Measurements from ENCODE around the gene CCT5.
"Not testable (repeated sequence)": the region's sequence is repeated elsewhere in the genome, so short reads cannot be mapped to it uniquely, and the experiment has no call there.

The CCT5 gene

DNA sequence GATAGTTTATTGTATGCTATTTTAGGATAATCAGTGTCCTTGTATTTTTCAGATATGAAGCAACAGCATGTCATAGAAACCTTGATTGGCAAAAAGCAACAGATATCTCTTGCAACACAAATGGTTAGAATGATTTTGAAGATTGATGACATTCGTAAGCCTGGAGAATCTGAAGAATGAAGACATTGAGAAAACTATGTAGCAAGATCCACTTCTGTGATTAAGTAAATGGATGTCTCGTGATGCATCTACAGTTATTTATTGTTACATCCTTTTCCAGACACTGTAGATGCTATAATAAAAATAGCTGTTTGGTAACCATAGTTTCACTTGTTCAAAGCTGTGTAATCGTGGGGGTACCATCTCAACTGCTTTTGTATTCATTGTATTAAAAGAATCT is 14.5 kb downstream of the CCT5 start:
- Histone ChIP-seq H3K27ac (ENCODE audit: low read depth, low read length) (no peak overlapping the region), H3K4me3 (ENCODE audit: low read depth in 1 of 2, low read length in 2 of 2) (no peak overlapping the region), H3K4me1 (ENCODE audit: insufficient read depth, low read length) (no peaks in the 10 kb centered on the region), H3K27me3 (ENCODE audit: control insufficient read depth in 1 of 2, insufficient read depth in 2 of 2, low read length in 2 of 2) (no peaks in the 10 kb centered on the region), H3K9me3 (ENCODE audit: low read length) (no peaks in the 10 kb centered on the region), H3K36me3 (ENCODE audit: insufficient read depth, low read length) (peaks cover 38% of the 10 kb centered on the region), H3K9ac (ENCODE audit: low read length) (no peak overlapping the region)

DNA sequence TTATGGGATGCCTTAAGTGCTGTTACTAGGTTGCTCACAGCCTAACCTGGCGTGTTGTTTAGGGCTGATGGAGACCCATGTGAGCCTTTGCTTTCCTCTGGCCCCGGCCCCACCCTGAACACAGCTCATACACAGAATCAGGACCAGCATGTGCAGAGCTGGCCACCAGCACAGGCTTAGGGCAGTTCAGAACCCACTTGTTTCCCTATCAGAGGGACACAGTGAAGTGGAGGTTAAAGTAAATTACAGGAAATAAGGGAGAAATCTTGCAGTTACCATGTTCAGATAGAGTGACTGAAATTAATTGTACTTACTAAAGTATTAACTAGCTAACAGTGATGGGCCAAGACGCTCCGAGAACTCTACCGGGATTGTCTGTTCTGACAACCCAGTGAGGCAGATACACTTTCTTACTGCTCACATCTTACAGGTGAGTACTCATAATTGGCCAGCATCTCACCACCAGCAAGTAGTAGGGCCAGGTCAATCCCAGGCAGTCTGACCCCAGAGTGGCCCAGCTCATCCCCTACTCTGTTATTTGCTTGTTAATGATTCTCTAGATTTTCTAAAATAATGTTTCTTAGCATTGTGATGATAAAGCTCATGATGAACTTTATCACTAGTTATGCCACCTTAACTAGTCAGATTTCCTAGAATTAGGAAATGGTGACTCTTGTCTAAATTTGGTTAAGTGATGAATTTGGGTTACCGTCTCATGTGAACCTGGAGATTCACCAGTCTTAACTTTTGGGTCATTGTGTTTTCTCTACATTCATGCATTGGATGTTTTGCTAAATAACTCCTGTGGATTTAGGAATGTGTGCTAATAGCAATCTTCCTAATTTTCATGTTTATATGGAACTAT is 15.4 kb downstream of the CCT5 start:
- H3K27me3 ChIP-seq (ENCODE audit: control insufficient read depth in 1 of 2, insufficient read depth in 2 of 2, low read length in 2 of 2), result no peaks in the 10 kb centered on the region
- H3K9ac ChIP-seq (ENCODE audit: low read length), result no peak overlapping the region
- no peak overlapping the region for H3K27ac ChIP-seq (ENCODE audit: low read depth, low read length)
- peaks cover 29% of the 10 kb centered on the region for H3K36me3 ChIP-seq (ENCODE audit: insufficient read depth, low read length)
- H3K9me3 ChIP-seq (ENCODE audit: low read length), result no peaks in the 10 kb centered on the region
- H3K4me3 ChIP-seq (ENCODE audit: low read depth in 1 of 2, low read length in 2 of 2), result no peak overlapping the region
- no peaks in the 10 kb centered on the region for H3K4me1 ChIP-seq (ENCODE audit: insufficient read depth, low read length)

DNA sequence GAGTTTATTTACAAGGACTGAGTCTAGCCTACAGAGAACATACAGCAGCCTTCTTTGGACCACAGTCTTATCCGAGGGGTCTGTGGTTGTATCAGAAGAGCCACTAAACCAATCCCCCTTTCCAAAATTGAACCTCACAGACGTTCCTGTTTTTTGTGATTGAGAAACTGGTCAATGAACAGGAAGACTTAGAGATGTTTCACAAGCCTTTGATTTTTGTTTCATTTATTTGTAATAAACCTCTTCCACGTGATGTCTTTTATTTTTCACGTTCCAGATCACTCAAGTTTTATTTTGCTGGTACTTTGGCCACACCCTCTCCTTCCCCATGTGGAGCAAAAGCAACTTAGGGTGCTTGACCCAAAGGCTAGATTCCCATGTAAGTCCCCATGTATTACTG is 16.1 kb downstream of the CCT5 start:
- Histone ChIP-seq H3K27me3 (ENCODE audit: control insufficient read depth in 1 of 2, insufficient read depth in 2 of 2, low read length in 2 of 2) (no peaks in the 10 kb centered on the region), H3K9me3 (ENCODE audit: low read length) (no peaks in the 10 kb centered on the region), H3K36me3 (ENCODE audit: insufficient read depth, low read length) (peaks cover 23% of the 10 kb centered on the region), H3K9ac (ENCODE audit: low read length) (no peak overlapping the region), H3K27ac (ENCODE audit: low read depth, low read length) (no peak overlapping the region), H3K4me1 (ENCODE audit: insufficient read depth, low read length) (no peaks in the 10 kb centered on the region), H3K4me3 (ENCODE audit: low read depth in 1 of 2, low read length in 2 of 2) (no peak overlapping the region)

DNA sequence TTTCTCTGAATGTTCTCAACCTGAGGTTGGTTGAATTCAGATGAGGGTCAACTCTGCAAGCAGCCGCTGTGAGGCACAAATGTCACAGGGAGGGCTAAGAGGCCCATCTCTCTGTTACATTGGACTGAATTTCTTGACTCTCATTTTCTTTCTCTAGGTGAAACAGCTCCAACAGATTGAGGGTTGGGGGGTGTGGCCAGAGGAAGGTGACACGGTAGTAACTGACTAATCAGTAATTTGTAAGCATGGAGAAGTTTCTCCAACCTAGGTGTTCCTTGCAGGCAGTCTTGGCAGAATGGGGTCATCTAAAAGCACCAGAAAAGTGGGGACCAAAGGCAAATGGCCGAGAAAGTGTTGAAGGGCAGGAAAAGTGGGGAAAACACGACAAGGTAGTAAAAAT is 16.8 kb downstream of the CCT5 start:
- Histone ChIP-seq H3K27me3 (ENCODE audit: control insufficient read depth in 1 of 2, insufficient read depth in 2 of 2, low read length in 2 of 2) (no peaks in the 10 kb centered on the region), H3K27ac (ENCODE audit: low read depth, low read length) (no peak overlapping the region), H3K4me3 (ENCODE audit: low read depth in 1 of 2, low read length in 2 of 2) (no peak overlapping the region), H3K36me3 (ENCODE audit: insufficient read depth, low read length) (peaks cover 19% of the 10 kb centered on the region), H3K9me3 (ENCODE audit: low read length) (no peaks in the 10 kb centered on the region), H3K9ac (ENCODE audit: low read length) (no peak overlapping the region), H3K4me1 (ENCODE audit: insufficient read depth, low read length) (no peaks in the 10 kb centered on the region)

DNA sequence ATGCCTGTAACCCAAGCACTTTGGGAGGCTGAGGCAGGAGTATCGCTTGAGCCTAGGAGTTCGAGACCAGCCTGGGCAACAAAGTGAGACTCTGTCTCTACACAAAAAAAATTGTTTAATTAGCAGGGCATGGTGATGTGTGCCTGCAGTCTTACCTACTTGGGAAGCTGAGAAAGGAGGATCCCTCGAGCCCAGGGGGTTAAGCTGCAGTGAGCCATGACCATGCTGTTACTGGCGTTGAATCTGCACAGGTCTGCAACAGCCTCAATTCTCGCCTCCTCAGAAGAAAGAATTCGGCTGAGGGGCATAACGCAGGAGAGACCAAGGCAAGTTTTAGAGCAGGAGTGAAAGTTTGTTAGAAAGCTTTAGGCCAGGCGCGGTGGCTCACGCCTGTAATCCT is 18.0 kb downstream of the CCT5 start:
- Histone ChIP-seq H3K36me3 (ENCODE audit: insufficient read depth, low read length) (peaks cover 8% of the 10 kb centered on the region), H3K9me3 (ENCODE audit: low read length) (no peaks in the 10 kb centered on the region), H3K27me3 (ENCODE audit: control insufficient read depth in 1 of 2, insufficient read depth in 2 of 2, low read length in 2 of 2) (no peaks in the 10 kb centered on the region), H3K4me1 (ENCODE audit: insufficient read depth, low read length) (no peaks in the 10 kb centered on the region), H3K4me3 (ENCODE audit: low read depth in 1 of 2, low read length in 2 of 2) (no peak overlapping the region), H3K9ac (ENCODE audit: low read length) (no peak overlapping the region), H3K27ac (ENCODE audit: low read depth, low read length) (no peak overlapping the region)

DNA sequence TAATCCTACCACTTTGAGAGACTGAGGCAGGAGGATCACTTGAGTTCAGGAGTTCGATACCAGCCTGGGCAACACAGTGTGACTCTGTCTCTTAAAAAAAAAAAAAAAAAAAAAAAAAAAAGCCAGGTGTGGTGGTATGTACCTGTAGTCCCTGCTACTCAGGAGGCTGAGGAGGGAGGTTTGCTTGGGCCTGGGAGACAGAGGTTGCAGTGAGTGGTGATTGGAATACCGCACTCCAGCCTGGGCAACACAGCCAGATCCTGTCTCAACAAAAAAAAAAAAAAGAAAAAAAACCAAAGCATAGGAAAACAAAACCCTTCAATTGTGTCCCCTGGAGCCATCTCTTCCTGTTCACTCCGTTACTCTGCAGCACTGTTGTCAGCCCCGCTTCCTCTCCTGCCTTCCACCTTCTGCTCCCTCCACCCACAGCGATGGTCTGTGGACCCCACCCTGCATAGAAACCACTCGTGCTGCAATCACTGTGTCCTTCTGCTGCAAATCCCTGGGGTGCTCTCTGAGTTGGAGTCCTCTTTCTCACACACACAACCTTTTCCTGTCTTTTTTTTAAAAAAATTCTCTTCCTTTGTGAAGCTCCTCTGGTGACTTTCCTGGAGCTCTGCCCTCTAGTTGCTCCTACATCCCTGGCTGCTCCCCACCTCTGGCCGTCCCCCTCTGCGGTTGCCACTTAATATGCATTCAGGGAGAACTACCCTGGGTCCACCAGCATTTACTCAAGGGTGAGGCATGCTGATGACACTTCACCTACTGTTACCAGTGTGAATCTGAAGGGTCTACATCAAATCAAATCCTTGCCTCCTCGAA is 22.2 kb downstream of the CCT5 start:
- Histone ChIP-seq H3K27me3 (ENCODE audit: control insufficient read depth in 1 of 2, insufficient read depth in 2 of 2, low read length in 2 of 2) (no peaks in the 10 kb centered on the region), H3K27ac (ENCODE audit: low read depth, low read length) (no peak overlapping the region), H3K4me1 (ENCODE audit: insufficient read depth, low read length) (no peaks in the 10 kb centered on the region), H3K9ac (ENCODE audit: low read length) (no peak overlapping the region), H3K9me3 (ENCODE audit: low read length) (no peaks in the 10 kb centered on the region), H3K4me3 (ENCODE audit: low read depth in 1 of 2, low read length in 2 of 2) (no peak overlapping the region), H3K36me3 (ENCODE audit: insufficient read depth, low read length) (no peaks in the 10 kb centered on the region)

DNA sequence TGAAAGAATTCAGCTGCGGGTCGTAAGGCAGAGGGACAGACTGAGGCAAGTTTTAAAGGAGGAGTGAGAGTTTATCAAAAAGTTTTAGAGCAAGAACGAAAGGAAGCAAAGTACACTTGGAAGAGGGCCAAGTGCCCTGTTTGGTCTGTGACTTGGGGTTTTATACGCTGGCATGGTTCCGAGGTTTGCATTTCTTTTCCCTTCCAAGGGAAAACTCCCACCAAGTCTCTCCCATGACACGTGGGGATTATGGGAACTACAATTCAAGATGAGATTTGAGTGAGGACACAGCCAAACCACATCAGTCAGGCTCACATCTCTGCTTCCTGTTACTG is 22.8 kb downstream of the CCT5 start:
- not testable (repeated sequence) for H3K27ac ChIP-seq (ENCODE audit: low read depth, low read length); H3K4me3 ChIP-seq (ENCODE audit: low read depth in 1 of 2, low read length in 2 of 2); H3K4me1 ChIP-seq (ENCODE audit: insufficient read depth, low read length); H3K9me3 ChIP-seq (ENCODE audit: low read length); H3K9ac ChIP-seq (ENCODE audit: low read length); H3K27me3 ChIP-seq (ENCODE audit: control insufficient read depth in 1 of 2, insufficient read depth in 2 of 2, low read length in 2 of 2); H3K36me3 ChIP-seq (ENCODE audit: insufficient read depth, low read length)

DNA sequence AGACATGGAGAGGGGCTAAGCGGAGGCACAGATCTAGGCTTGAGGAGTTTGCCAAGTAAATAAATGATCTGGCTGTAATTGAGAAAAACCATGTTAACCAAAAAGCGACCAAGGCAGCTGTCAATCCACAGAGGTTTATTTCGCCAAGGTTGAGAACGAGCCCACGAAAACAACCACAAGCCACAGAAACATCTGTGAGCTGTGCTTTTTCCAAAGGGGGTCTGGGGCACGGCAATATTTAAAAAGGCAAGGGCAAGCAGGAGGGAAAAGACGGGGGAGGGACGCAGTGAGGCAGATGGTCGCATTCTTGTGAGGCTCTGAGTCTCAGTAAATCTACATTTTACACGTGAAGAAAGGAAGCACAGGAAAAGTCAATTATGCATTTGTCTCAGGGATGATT is 25.4 kb downstream of the CCT5 start:
- no peak overlapping the region for H3K9ac ChIP-seq (ENCODE audit: low read length)
- H3K27ac ChIP-seq (ENCODE audit: low read depth, low read length), result no peak overlapping the region
- H3K4me3 ChIP-seq (ENCODE audit: low read depth in 1 of 2, low read length in 2 of 2), result no peak overlapping the region
- H3K36me3 ChIP-seq (ENCODE audit: insufficient read depth, low read length), result peaks cover 8% of the 10 kb centered on the region
- no peaks in the 10 kb centered on the region for H3K27me3 ChIP-seq (ENCODE audit: control insufficient read depth in 1 of 2, insufficient read depth in 2 of 2, low read length in 2 of 2)
- H3K9me3 ChIP-seq (ENCODE audit: low read length), result no peaks in the 10 kb centered on the region
- H3K4me1 ChIP-seq (ENCODE audit: insufficient read depth, low read length), result no peaks in the 10 kb centered on the region

DNA sequence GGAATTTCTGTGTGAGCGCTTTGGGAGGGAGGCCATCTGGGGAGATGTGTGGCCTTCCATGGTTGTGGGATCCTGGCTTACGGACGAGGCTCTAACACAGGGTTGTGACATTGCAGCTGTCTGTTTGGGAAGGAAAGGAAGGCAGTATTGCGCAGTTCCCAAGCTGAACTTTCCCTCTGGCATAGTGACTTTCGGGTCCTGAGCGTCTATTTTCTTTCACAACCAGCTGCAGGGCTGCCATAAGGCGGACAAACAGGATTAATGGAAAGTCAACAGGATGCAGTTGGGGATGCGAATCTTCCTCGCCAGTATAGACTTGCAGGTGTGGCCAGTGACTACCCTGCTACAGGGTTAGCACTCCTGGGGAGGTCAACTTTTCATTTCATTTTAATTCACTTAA is 25.9 kb downstream of the CCT5 start:
- H3K4me3 ChIP-seq (ENCODE audit: low read depth in 1 of 2, low read length in 2 of 2), result no peak overlapping the region
- H3K9me3 ChIP-seq (ENCODE audit: low read length), result no peaks in the 10 kb centered on the region
- no peaks in the 10 kb centered on the region for H3K4me1 ChIP-seq (ENCODE audit: insufficient read depth, low read length)
- peaks cover 8% of the 10 kb centered on the region for H3K36me3 ChIP-seq (ENCODE audit: insufficient read depth, low read length)
- no peaks in the 10 kb centered on the region for H3K27me3 ChIP-seq (ENCODE audit: control insufficient read depth in 1 of 2, insufficient read depth in 2 of 2, low read length in 2 of 2)
- no peak overlapping the region for H3K27ac ChIP-seq (ENCODE audit: low read depth, low read length)
- no peak overlapping the region for H3K9ac ChIP-seq (ENCODE audit: low read length)

DNA sequence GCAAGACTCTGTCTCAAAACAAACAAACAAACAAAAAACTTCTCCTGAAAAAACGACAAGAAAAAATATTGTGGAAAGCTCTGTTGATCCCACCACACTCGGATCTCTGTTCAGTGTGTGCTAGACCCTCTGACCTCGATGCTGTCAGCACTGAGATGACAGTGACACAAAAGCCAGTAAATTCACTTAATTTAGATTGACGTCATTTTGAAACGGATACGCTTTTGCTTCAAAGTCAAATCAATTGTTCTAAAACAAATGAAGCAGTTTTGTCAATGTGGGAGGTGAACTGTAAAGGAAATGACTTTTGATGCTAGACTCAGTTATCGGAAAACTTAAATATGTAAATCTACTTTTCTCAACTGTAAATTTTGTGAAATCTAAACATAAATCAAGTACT is 26.6 kb downstream of the CCT5 start:
- Histone ChIP-seq H3K9me3 (ENCODE audit: low read length) (no peaks in the 10 kb centered on the region), H3K9ac (ENCODE audit: low read length) (no peak overlapping the region), H3K36me3 (ENCODE audit: insufficient read depth, low read length) (peaks cover 8% of the 10 kb centered on the region), H3K27me3 (ENCODE audit: control insufficient read depth in 1 of 2, insufficient read depth in 2 of 2, low read length in 2 of 2) (no peaks in the 10 kb centered on the region), H3K4me3 (ENCODE audit: low read depth in 1 of 2, low read length in 2 of 2) (no peak overlapping the region), H3K27ac (ENCODE audit: low read depth, low read length) (no peak overlapping the region), H3K4me1 (ENCODE audit: insufficient read depth, low read length) (no peaks in the 10 kb centered on the region)

DNA sequence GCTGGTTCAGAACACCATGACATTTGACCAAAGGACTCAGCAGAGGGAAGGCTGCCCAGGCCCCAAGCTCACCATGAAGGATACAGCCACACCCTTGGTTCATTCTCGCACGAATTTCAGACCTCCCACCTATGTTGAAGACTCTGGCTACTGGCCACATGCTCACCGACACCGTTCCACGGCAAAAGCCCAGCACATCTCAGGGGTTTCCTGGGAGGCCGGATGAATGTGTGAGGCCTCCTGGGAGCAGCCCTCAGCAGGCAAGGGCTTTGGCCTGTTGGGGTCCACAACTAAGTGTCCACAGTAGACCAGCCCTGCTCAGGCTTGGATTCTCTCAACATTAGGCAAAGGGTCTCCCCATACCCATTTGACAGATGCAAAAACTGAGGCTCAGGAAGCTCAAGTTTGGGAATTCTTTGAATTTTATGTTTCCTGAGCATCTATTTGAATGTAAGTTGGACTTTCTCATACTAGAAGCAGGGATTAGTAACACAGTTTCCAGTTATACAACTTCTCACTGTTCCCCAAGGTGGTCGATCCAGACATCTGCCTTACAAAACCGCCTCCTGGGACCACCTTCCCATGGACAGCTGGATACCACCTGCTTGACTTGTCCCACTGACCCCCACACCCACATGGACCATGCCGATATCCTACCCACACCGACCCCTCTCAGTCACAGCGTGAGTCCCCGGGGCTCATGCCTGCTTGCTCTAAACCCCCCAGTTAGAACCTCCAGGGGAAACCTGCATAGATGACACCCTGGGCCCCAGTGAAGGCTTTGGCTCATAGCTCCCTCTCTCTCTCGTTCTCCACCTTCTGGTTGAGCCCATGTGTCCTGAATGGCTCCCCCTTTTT is 27.9 kb downstream of the CCT5 start:
- Histone ChIP-seq H3K36me3 (ENCODE audit: insufficient read depth, low read length) (peaks cover 8% of the 10 kb centered on the region), H3K4me3 (ENCODE audit: low read depth in 1 of 2, low read length in 2 of 2) (no peak overlapping the region), H3K27ac (ENCODE audit: low read depth, low read length) (no peak overlapping the region), H3K4me1 (ENCODE audit: insufficient read depth, low read length) (no peaks in the 10 kb centered on the region), H3K9me3 (ENCODE audit: low read length) (no peaks in the 10 kb centered on the region), H3K9ac (ENCODE audit: low read length) (no peak overlapping the region), H3K27me3 (ENCODE audit: control insufficient read depth in 1 of 2, insufficient read depth in 2 of 2, low read length in 2 of 2) (no peaks in the 10 kb centered on the region)
